ENCODE data around the gene HGD. TPM values are rescaled to one million over a fixed set of nuclear protein-coding genes. Genes with fewer than 3 reads are reported as not detected.

Gene HGD
- total and polyA plus RNA-seq, 2 donors (not counting 1 experiment from before 2014, with no cell fraction given): under 0.01 TPM; not detected in 1

- Histone ChIP-seq H3K27me3 (ENCODE audit: control insufficient read depth, insufficient read depth, low read length) (no peaks in the 10 kb centered on the region), H2AFZ (ENCODE audit: low read length) (no peak overlapping the region)
Measured at GRCh38 chr3:120706950-120707349, 24.9 kb upstream of the HGD start.

DNA sequence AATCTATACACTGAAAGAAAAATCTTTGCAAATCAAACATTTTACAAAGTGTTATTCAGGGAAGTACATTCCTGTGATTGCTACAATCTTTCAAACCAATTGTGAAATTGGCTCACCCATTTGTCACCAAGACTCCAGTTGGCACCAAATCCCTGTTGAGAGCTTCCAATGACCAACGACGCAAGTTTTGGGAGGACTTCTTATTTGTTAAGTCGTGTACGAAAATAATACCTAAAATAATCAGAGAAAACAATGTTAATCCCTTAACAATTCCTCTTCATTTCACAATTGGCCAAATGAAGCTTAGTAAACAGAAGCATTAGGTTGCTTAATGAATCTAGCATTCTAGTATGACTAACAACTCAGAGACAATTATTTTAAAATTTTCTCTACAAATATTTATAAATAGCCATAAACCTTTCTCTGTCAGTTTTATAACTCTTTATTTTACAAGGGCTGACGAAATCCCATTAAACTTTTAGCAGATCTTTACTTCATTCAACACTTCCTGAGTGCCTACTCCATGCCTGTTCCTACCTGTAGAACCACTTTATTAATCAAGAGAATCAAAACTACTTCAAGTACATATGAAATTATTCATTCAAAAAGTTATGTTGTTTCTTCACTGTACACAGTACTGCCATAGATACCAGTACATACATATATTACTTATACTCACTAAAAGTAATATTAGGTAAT lies 24.0 kb upstream of the HGD start:
- H3K4me3 ChIP-seq (replicated peaks in 1 of 4; ENCODE audit: control extremely low read depth in 1 of 4, insufficient read depth in 1 of 4, low read depth in 3 of 4, low read length in 4 of 4): no peak overlapping the region
- TF ChIP-seq EZH2 (IDR thresholded peaks at IDR 0.05; ENCODE audit: low read length, missing control alignments): no peak
- TF ChIP-seq CTCF (conservative IDR thresholded peaks at IDR 0.05 in 1 of 2, IDR thresholded peaks at IDR 0.05 in 1 of 2; ENCODE audit: low read depth in 1 of 2, low read length in 2 of 2): no peak
- H3K79me2 ChIP-seq (ENCODE audit: control insufficient read depth, insufficient read depth, low read length): no peaks in the 10 kb centered on the region
- H3K27ac ChIP-seq (ENCODE audit: insufficient read depth, low read length): no peak overlapping the region
- H2AFZ ChIP-seq (ENCODE audit: low read length): no peak overlapping the region
- H3K27me3 ChIP-seq (ENCODE audit: control insufficient read depth, insufficient read depth, low read length): no peaks in the 10 kb centered on the region
- H3K4me1 ChIP-seq (ENCODE audit: control insufficient read depth, extremely low read depth, insufficient read depth, low read length): no peaks in the 10 kb centered on the region
- H4K20me1 ChIP-seq (ENCODE audit: control insufficient read depth, extremely low read depth, insufficient read depth, low read length): no peaks in the 10 kb centered on the region
- H3K4me2 ChIP-seq (ENCODE audit: extremely low read depth, insufficient read depth, low read length): no peak overlapping the region
- H3K36me3 ChIP-seq (ENCODE audit: control insufficient read depth, insufficient read depth, low read length): no peaks in the 10 kb centered on the region
- H3K9ac ChIP-seq (ENCODE audit: insufficient read depth, low read length): no peak overlapping the region
- no peak for DNase-seq (ENCODE audit: low read depth in 2 of 2)
- H3K9me3 ChIP-seq (ENCODE audit: control insufficient read depth, insufficient read depth, low read depth, low read length): no peaks in the 10 kb centered on the region

More at GRCh38 chr3:120706950-120707349, 24.9 kb upstream of the HGD start:
- no peak overlapping the region for H3K4me3 ChIP-seq (replicated peaks in 1 of 4; ENCODE audit: control extremely low read depth in 1 of 4, insufficient read depth in 1 of 4, low read depth in 3 of 4, low read length in 4 of 4)
- H3K4me2 ChIP-seq (ENCODE audit: extremely low read depth, insufficient read depth, low read length): no peak overlapping the region
- no peaks in the 10 kb centered on the region for H3K4me1 ChIP-seq (ENCODE audit: control insufficient read depth, extremely low read depth, insufficient read depth, low read length)
- H4K20me1 ChIP-seq (ENCODE audit: control insufficient read depth, extremely low read depth, insufficient read depth, low read length): no peaks in the 10 kb centered on the region
- no peak overlapping the region for H3K27ac ChIP-seq (ENCODE audit: insufficient read depth, low read length)
- H3K79me2 ChIP-seq (ENCODE audit: control insufficient read depth, insufficient read depth, low read length): no peaks in the 10 kb centered on the region
- H3K9ac ChIP-seq (ENCODE audit: insufficient read depth, low read length): no peak overlapping the region
- no peak for DNase-seq (ENCODE audit: low read depth in 2 of 2)
- H3K9me3 ChIP-seq (ENCODE audit: control insufficient read depth, insufficient read depth, low read depth, low read length): no peaks in the 10 kb centered on the region
- TF ChIP-seq CTCF (conservative IDR thresholded peaks at IDR 0.05 in 1 of 2, IDR thresholded peaks at IDR 0.05 in 1 of 2; ENCODE audit: low read depth in 1 of 2, low read length in 2 of 2) (no peak), EZH2 (IDR thresholded peaks at IDR 0.05; ENCODE audit: low read length, missing control alignments) (no peak)
- H3K36me3 ChIP-seq (ENCODE audit: control insufficient read depth, insufficient read depth, low read length): no peaks in the 10 kb centered on the region

- H3K27me3 ChIP-seq (ENCODE audit: control insufficient read depth, insufficient read depth, low read length): no peaks in the 10 kb centered on the region
- no peak for DNase-seq (ENCODE audit: low read depth in 2 of 2)
- H3K27ac ChIP-seq (ENCODE audit: insufficient read depth, low read length): no peak overlapping the region
- no peaks in the 10 kb centered on the region for H4K20me1 ChIP-seq (ENCODE audit: control insufficient read depth, extremely low read depth, insufficient read depth, low read length)
- no peak overlapping the region for H2AFZ ChIP-seq (ENCODE audit: low read length)
- no peaks in the 10 kb centered on the region for H3K4me1 ChIP-seq (ENCODE audit: control insufficient read depth, extremely low read depth, insufficient read depth, low read length)
- H3K4me3 ChIP-seq (replicated peaks in 1 of 4; ENCODE audit: control extremely low read depth in 1 of 4, insufficient read depth in 1 of 4, low read depth in 3 of 4, low read length in 4 of 4): no peak overlapping the region
- H3K36me3 ChIP-seq (ENCODE audit: control insufficient read depth, insufficient read depth, low read length): no peaks in the 10 kb centered on the region
- H3K4me2 ChIP-seq (ENCODE audit: extremely low read depth, insufficient read depth, low read length): no peak overlapping the region
- H3K9ac ChIP-seq (ENCODE audit: insufficient read depth, low read length): no peak overlapping the region
- TF ChIP-seq EZH2 (IDR thresholded peaks at IDR 0.05; ENCODE audit: low read length, missing control alignments): no peak
- no peak for TF ChIP-seq CTCF (conservative IDR thresholded peaks at IDR 0.05 in 1 of 2, IDR thresholded peaks at IDR 0.05 in 1 of 2; ENCODE audit: low read depth in 1 of 2, low read length in 2 of 2)
- H3K79me2 ChIP-seq (ENCODE audit: control insufficient read depth, insufficient read depth, low read length): no peaks in the 10 kb centered on the region
- H3K9me3 ChIP-seq (ENCODE audit: control insufficient read depth, insufficient read depth, low read depth, low read length): no peaks in the 10 kb centered on the region
Measured at GRCh38 chr3:120699333-120699732, 17.3 kb upstream of the HGD start.

Data from fibroblast of lung (primary cell).